HepG2 (cell line): ENCODE results near the gene TEX35. TPM values are rescaled to one million over a fixed set of nuclear protein-coding genes. Genes with fewer than 3 reads are reported as not detected.

Source experiments
- ATAC-seq: fragments of 200-7000 bp; cut with Tn5 transposase; 3 replicates; pipeline ENCODE4 v1.9.1; 2020; ENCODE audit warnings: mild to moderate bottlenecking, moderate library complexity
- BruUV-seq: library from RNA; stranded (reverse); fragments of 400-500 nt; replicated peaks from 2 replicates; lab custom pipeline; 2021; lab: Mats Ljungman, UMichigan
- CTCF ChIA-PET: fragments of 300-600 bp; formaldehyde crosslinking; extraction: SDS; loops from one replicate; lab custom pipeline; 2021; ENCODE audit warnings: low total read pairs, inconsistent platforms, low intra/inter-chr PET ratio; lab: Yijun Ruan, JAX
- POLR2A ChIA-PET: fragments of 350-600 bp; sonication (Branson Sonifier 250); formaldehyde crosslinking; loops from one replicate; lab custom pipeline; 2020; ENCODE audit warnings: antibody characterized with exemption, inconsistent platforms; lab: Yijun Ruan, JAX
- DNase-seq: peaks from one replicate; pipeline ENCODE4 v3.0.0-alpha.2; 2015; ENCODE audit warnings: low spot score
- FAIRE-seq: peaks from 3 replicates; lab custom pipeline; 2011; peaks lifted over from hg19 to GRCh38; lab: Jason Lieb, UNC
- H2AFZ ChIP-seq: one replicate; pipeline ENCODE4 v1.6.1; 2011; ENCODE audit warnings: low read length, inconsistent platforms
- H3K27ac ChIP-seq: fragments of 300-600 bp; 3 replicates; pipeline ENCODE4 v1.8.0; 2011; ENCODE audit warnings: mixed run types, mild to moderate bottlenecking, mixed read lengths, low read length, inconsistent platforms; ENCODE audit not compliant: insufficient read depth; ENCODE audit errors: extremely low read length
- H3K27me3 ChIP-seq, 2 experiments: fragments of 200-600 bp in 1 of 2; 2 replicates in 1 of 2; 3 replicates in 1 of 2; pipeline versions ENCODE4 v1.6.0 to v1.8.0; 2011; ENCODE audit warnings: low read length in 2 of 2, mild to moderate bottlenecking in 2 of 2, moderate library complexity in 2 of 2, inconsistent platforms in 1 of 2; ENCODE audit not compliant: insufficient read depth in 2 of 2, control insufficient read depth in 1 of 2
- H3K36me3 ChIP-seq, 2 experiments: fragments of 200-600 bp in 1 of 2; replicated peaks in 1 of 2; 2 replicates in 1 of 2; 3 replicates in 1 of 2; pipeline versions ENCODE4 v1.5.1 to v1.8.0; 2011; ENCODE audit warnings: low read length in 2 of 2, inconsistent platforms in 1 of 2; ENCODE audit not compliant: insufficient read depth in 2 of 2, control insufficient read depth in 1 of 2
- H3K4me1 ChIP-seq: 2 replicates; pipeline ENCODE4 v1.5.1; 2012; ENCODE audit warnings: low read length, inconsistent platforms; ENCODE audit not compliant: insufficient read depth
- H3K4me2 ChIP-seq: 2 replicates; pipeline ENCODE4 v1.6.0; 2011; ENCODE audit warnings: low read depth, low read length, inconsistent platforms
- H3K4me3 ChIP-seq, 3 experiments: fragments of 200-600 bp in 1 of 3; sonication (generic), shearing (Covaris generic) in 1 of 3; replicated peaks in 1 of 3; 2 replicates each; pipeline ENCODE4 v1.5.1; 2011 to 2016; ENCODE audit warnings: low read length in 3 of 3, inconsistent platforms in 2 of 3, low read depth in 2 of 3, mild to moderate bottlenecking in 2 of 3, control low read depth in 1 of 3, mixed read lengths in 1 of 3; ENCODE audit not compliant: insufficient read depth in 1 of 3
- H3K79me2 ChIP-seq: one replicate; pipeline ENCODE4 v1.6.1; 2011; ENCODE audit warnings: low read length, inconsistent platforms; ENCODE audit not compliant: insufficient read depth
- H3K9ac ChIP-seq: 2 replicates; pipeline ENCODE4 v1.6.0; 2011; ENCODE audit warnings: mild to moderate bottlenecking, low read depth, low read length, inconsistent platforms; ENCODE audit not compliant: insufficient read depth
- H3K9me3 ChIP-seq: 2 replicates; pipeline ENCODE4 v1.5.1; 2012; ENCODE audit warnings: mild to moderate bottlenecking, low read length
- H4K20me1 ChIP-seq: 2 replicates; pipeline ENCODE4 v1.6.0; 2011; ENCODE audit warnings: inconsistent platforms, mild to moderate bottlenecking, low read length, moderate library complexity; ENCODE audit not compliant: insufficient read depth
- CREM ChIP-seq, 2 experiments: sonication (generic) in 1 of 2; formaldehyde crosslinking in 1 of 2; IDR thresholded peaks; 2 replicates each; pipeline versions ENCODE4 v1.4.0 to v1.6.1; 2016 to 2020; ENCODE audit warnings: antibody characterized with exemption in 1 of 2, mild to moderate bottlenecking in 1 of 2, missing genetic modification reagents in 1 of 2
- FOXC1 ChIP-seq: sonication (generic); formaldehyde crosslinking; IDR thresholded peaks from 2 replicates; pipeline ENCODE4 v1.8.0; 2022; ENCODE audit warnings: mild to moderate bottlenecking, missing genetic modification reagents, borderline replicate concordance
- KAT2B ChIP-seq: fragments of 150-350 bp; IDR thresholded peaks from 2 replicates; pipeline ENCODE4 v1.6.1; 2014; ENCODE audit warnings: low read depth, low read length, borderline replicate concordance
- NFE2L2 ChIP-seq: fragments of 150-350 bp; IDR thresholded peaks from 2 replicates; pipeline ENCODE4 v1.6.1; 2014; ENCODE audit warnings: low read length
- ONECUT2 ChIP-seq: sonication (generic); formaldehyde crosslinking; IDR thresholded peaks from 2 replicates; pipeline ENCODE4 v1.4.0; 2020; ENCODE audit warnings: missing genetic modification reagents
- RARG ChIP-seq: sonication (generic); formaldehyde crosslinking; IDR thresholded peaks from 2 replicates; pipeline ENCODE4 v1.4.0; 2020; ENCODE audit warnings: low read depth, mild to moderate bottlenecking, missing genetic modification reagents
- SCMH1 ChIP-seq: sonication (generic); formaldehyde crosslinking; IDR thresholded peaks from 2 replicates; pipeline ENCODE4 v1.9.0; 2021; ENCODE audit warnings: missing genetic modification reagents, mild to moderate bottlenecking, borderline replicate concordance
- YY1 ChIP-seq: IDR thresholded peaks from 2 replicates; pipeline ENCODE4 v1.6.1; 2011; ENCODE audit warnings: low read length, low read depth, moderate library complexity, mild to moderate bottlenecking; ENCODE audit not compliant: insufficient read depth, insufficient replicate concordance
- ZNF17 ChIP-seq: sonication (generic); formaldehyde crosslinking; IDR thresholded peaks from 2 replicates; pipeline ENCODE4 v1.5.0; 2020; ENCODE audit warnings: mild to moderate bottlenecking, missing genetic modification reagents
- ZNF570 ChIP-seq: sonication (generic); formaldehyde crosslinking; IDR thresholded peaks from 2 replicates; pipeline ENCODE4 v1.4.0; 2020; ENCODE audit warnings: mild to moderate bottlenecking, missing genetic modification reagents, borderline replicate concordance
- ZNF841 ChIP-seq: sonication (generic); formaldehyde crosslinking; IDR thresholded peaks from 2 replicates; pipeline ENCODE4 v1.8.1; 2023; ENCODE audit warnings: missing genetic modification reagents, borderline replicate concordance
- WGBS: methylation state at CpG from one replicate; pipeline ENCODE4 v1.1.6; 2017; ENCODE audit warnings: low lambda C conversion rate; 5-methylcytosine and 5-hydroxymethylcytosine counted together
- in situ Hi-C: cut with HindIII; loops from 2 replicates; pipeline ENCODE4 v1.10.0; 2017; ENCODE audit warnings: low pct_unique_long_range_greater_than_20kb; ENCODE audit not compliant: extremely low pct_ligation_motif_present
- intact Hi-C: fragments of 100-400 bp; cut with micrococcal nuclease; formaldehyde crosslinking; loops from one replicate; pipeline ENCODE4 v1.10.0; 2022; ENCODE audit not compliant: unreplicated experiment
- polyA plus RNA-seq, 8 experiments: library from polyadenylated mRNA; depleted of rRNA in 3 of 8; stranded (reverse) in 7 of 8; unstranded in 1 of 8; fragments of >200 nt; fragmentation: Illumina TruSeq in 4 of 8; extraction: Trizol in 4 of 8; gene quantifications; 2 replicates each; pipeline versions ENCODE4 v1.2.1 to v1.2.3, GENCODE V29; 2011 to 2016; ENCODE audit warnings: low read depth in 4 of 8, missing spikeins in 1 of 8, mixed read lengths in 1 of 8; ENCODE audit not compliant: insufficient read depth in 1 of 8
- total RNA-seq, 5 experiments: library from RNA; depleted of rRNA; stranded (reverse); fragments of >200 nt; fragmentation: Illumina TruSeq; extraction: Trizol; gene quantifications; 2 replicates each; pipeline ENCODE4 v1.2.3, GENCODE V29; 2016; ENCODE audit warnings: low read depth in 1 of 5
- TF ChIP-seq, protein P1 (sequence below): sonication (generic); formaldehyde crosslinking; IDR thresholded peaks from 2 replicates; pipeline ENCODE4 v1.4.0; 2020; ENCODE audit warnings: mild to moderate bottlenecking, missing genetic modification reagents
- TF ChIP-seq, protein P2 (sequence below): sonication (generic); formaldehyde crosslinking; IDR thresholded peaks from 2 replicates; pipeline ENCODE4 v1.8.1; 2023; ENCODE audit warnings: mild to moderate bottlenecking, missing genetic modification reagents, borderline replicate concordance
- TF ChIP-seq, protein P3 (sequence below): sonication (generic); formaldehyde crosslinking; IDR thresholded peaks from 2 replicates; pipeline ENCODE4 v1.4.0; 2020; ENCODE audit warnings: missing genetic modification reagents
- TF ChIP-seq, protein P4 (sequence below): fragments of 450-650 bp; IDR thresholded peaks from 2 replicates; pipeline ENCODE4 v1.6.1; 2017

TEX35 gene
- total and polyA plus RNA-seq, 2 of the 13 experiments (the other 11 are each of a cell fraction or from before 2014, with no cell fraction given) = not detected

DNA sequence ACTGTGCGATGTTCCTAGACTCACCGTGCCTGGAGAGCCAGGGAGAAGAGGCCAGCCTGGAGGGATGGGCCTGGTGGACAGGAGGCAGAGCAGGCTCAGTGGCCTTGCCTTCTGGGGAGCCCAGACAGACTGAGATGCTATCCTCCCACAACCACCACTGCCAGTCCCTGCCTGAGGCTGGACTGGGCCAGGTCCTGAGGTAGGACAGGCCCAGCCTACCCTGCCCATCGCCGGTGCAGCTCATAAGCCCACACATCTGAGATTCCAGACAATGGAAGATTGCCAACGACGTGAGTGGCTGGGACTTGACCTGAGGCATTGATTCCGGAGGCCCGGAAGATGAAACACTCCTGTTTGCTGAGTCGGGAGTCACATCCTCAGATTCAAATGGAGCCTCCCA lies 21.9 kb upstream of the TEX35 start:
- no peak overlapping the region for H3K9ac ChIP-seq
- ATAC-seq = no peak
- in situ Hi-C loops (no loop called here), intact Hi-C loops (no loop called here)
- no peaks in the 10 kb centered on the region for H3K9me3 ChIP-seq
- WGBS = 58% methylated on average over 3 of the region's 9 CpGs
- no peak for DNase-seq
- TF ChIP-seq ZNF841 (CRISPR knock-in tag) (no peak), CREM (IDR thresholded peaks at IDR 0.05) (no peak), CREM (CRISPR knock-in tag; IDR thresholded peaks at IDR 0.05) (no peak), ZNF17 (CRISPR knock-in tag) (no peak)
- TF ChIP-seq, protein P1, sequence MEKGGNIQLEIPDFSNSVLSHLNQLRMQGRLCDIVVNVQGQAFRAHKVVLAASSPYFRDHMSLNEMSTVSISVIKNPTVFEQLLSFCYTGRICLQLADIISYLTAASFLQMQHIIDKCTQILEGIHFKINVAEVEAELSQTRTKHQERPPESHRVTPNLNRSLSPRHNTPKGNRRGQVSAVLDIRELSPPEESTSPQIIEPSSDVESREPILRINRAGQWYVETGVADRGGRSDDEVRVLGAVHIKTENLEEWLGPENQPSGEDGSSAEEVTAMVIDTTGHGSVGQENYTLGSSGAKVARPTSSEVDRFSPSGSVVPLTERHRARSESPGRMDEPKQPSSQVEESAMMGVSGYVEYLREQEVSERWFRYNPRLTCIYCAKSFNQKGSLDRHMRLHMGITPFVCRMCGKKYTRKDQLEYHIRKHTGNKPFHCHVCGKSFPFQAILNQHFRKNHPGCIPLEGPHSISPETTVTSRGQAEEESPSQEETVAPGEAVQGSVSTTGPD = no peak
- no peaks in the 10 kb centered on the region for H3K36me3 ChIP-seq
- peaks cover 13% of the 10 kb centered on the region for H3K4me1 ChIP-seq
- CTCF ChIA-PET = no interaction called here
- no peak overlapping the region for H3K27ac ChIP-seq
- no peaks in the 10 kb centered on the region for H3K79me2 ChIP-seq
- no peak for FAIRE-seq
- no peak overlapping the region for H3K4me2 ChIP-seq
- H3K4me3 ChIP-seq = no peak overlapping the region
- H3K27me3 ChIP-seq = peaks cover 7 to 37% of the 10 kb centered on the region in 2 experiments; a peak in 4 of 5 replicates
- no peaks in the 10 kb centered on the region for H4K20me1 ChIP-seq
- no TSS peak for BruUV-seq
- H2AFZ ChIP-seq = no peak overlapping the region
- POLR2A ChIA-PET = no interaction called here

DNA sequence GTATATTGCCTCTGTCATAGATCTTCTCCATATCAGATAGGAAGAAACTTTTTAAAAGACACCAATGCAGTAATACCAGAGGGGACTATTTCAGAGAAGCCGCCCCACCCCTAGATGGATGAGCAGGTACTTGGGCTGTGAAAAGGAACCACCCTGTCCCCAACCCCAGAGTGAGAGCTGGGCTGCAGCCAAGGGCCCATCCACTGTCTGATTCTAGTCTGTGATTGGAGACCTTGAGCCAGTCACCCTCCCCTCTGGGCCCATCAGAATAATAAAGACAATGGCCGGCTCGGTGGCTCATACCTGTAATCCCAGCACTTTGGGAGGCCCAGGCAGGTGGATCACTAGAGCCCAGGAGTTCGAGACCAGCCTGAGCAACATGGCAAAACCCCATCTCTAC lies 21.2 kb upstream of the TEX35 start:
- Histone ChIP-seq H3K36me3 (no peaks in the 10 kb centered on the region), H3K4me2 (no peak overlapping the region), H3K27me3 (peaks cover 7 to 41% of the 10 kb centered on the region in 2 experiments; a peak in 4 of 5 replicates), H3K4me1 (peaks cover 13% of the 10 kb centered on the region), H3K9ac (no peak overlapping the region), H2AFZ (no peak overlapping the region), H3K4me3 (no peak overlapping the region), H3K79me2 (no peaks in the 10 kb centered on the region), H4K20me1 (no peaks in the 10 kb centered on the region), H3K27ac (no peak overlapping the region), H3K9me3 (no peaks in the 10 kb centered on the region)
- FAIRE-seq (no peak), ATAC-seq (no peak), DNase-seq (no peak)
- WGBS = 51% methylated on average over 3 of the region's 4 CpGs
- POLR2A ChIA-PET = no interaction called here
- intact Hi-C loops = no loop called here
- no TSS peak for BruUV-seq
- in situ Hi-C loops = no loop called here
- CTCF ChIA-PET = no interaction called here
- TF ChIP-seq SCMH1 (CRISPR knock-in tag) (no peak), ONECUT2 (CRISPR knock-in tag) (no peak), YY1 (no peak), FOXC1 (CRISPR knock-in tag) (no peak), ZNF570 (CRISPR knock-in tag) (no peak), NFE2L2 (no peak), KAT2B (no peak), RARG (CRISPR knock-in tag) (no peak)
- TF ChIP-seq, protein P2, sequence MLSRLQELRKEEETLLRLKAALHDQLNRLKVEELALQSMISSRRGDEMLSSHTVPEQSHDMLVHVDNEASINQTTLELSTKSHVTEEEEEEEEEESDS (CRISPR knock-in tag) = no peak
- TF ChIP-seq, protein P3, sequence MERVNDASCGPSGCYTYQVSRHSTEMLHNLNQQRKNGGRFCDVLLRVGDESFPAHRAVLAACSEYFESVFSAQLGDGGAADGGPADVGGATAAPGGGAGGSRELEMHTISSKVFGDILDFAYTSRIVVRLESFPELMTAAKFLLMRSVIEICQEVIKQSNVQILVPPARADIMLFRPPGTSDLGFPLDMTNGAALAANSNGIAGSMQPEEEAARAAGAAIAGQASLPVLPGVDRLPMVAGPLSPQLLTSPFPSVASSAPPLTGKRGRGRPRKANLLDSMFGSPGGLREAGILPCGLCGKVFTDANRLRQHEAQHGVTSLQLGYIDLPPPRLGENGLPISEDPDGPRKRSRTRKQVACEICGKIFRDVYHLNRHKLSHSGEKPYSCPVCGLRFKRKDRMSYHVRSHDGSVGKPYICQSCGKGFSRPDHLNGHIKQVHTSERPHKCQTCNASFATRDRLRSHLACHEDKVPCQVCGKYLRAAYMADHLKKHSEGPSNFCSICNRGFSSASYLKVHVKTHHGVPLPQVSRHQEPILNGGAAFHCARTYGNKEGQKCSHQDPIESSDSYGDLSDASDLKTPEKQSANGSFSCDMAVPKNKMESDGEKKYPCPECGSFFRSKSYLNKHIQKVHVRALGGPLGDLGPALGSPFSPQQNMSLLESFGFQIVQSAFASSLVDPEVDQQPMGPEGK = no peak
- TF ChIP-seq, protein P4, sequence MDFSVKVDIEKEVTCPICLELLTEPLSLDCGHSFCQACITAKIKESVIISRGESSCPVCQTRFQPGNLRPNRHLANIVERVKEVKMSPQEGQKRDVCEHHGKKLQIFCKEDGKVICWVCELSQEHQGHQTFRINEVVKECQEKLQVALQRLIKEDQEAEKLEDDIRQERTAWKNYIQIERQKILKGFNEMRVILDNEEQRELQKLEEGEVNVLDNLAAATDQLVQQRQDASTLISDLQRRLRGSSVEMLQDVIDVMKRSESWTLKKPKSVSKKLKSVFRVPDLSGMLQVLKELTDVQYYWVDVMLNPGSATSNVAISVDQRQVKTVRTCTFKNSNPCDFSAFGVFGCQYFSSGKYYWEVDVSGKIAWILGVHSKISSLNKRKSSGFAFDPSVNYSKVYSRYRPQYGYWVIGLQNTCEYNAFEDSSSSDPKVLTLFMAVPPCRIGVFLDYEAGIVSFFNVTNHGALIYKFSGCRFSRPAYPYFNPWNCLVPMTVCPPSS = no peak
